HepG2 (cell line): ENCODE measurements around the gene SPP1. TPM values are rescaled to one million over a fixed set of nuclear protein-coding genes. Genes with fewer than 3 reads are reported as not detected.

ENCODE experiments used
- DRAP1 ChIP-seq: IDR thresholded peaks from 2 replicates; pipeline ENCODE4 v1.6.1; 2016; ENCODE audit warnings: missing genetic modification reagents, missing compliant biosample characterization
- FOSL2 ChIP-seq: sonication (generic); formaldehyde crosslinking; IDR thresholded peaks from 2 replicates; pipeline ENCODE4 v1.4.0; 2020; ENCODE audit warnings: missing genetic modification reagents
- JDP2 ChIP-seq: sonication (generic); formaldehyde crosslinking; IDR thresholded peaks from 2 replicates; pipeline ENCODE4 v1.8.1; 2022; ENCODE audit warnings: missing genetic modification reagents, borderline replicate concordance
- MAFF ChIP-seq: IDR thresholded peaks from 2 replicates; pipeline ENCODE4 v1.6.1; 2011; ENCODE audit warnings: low read depth, low read length, improper control_type of control experiment
- MIER3 ChIP-seq: IDR thresholded peaks from 2 replicates; pipeline ENCODE4 v1.6.1; 2016; ENCODE audit warnings: missing compliant biosample characterization, borderline replicate concordance
- SMC3 ChIP-seq: IDR thresholded peaks from 2 replicates; pipeline ENCODE4 v1.6.1; 2011; ENCODE audit warnings: low read length, improper control_type of control experiment
- SP140L ChIP-seq: sonication (generic); formaldehyde crosslinking; IDR thresholded peaks from 2 replicates; pipeline ENCODE4 v1.4.0; 2020; ENCODE audit warnings: missing genetic modification reagents, borderline replicate concordance
- SRSF4 ChIP-seq: fragments of 200-400 bp; formaldehyde crosslinking; IDR thresholded peaks from one replicate; pipeline ENCODE4 v1.6.1; 2018; ENCODE audit warnings: mild to moderate bottlenecking, low read depth, low read length, moderate library complexity; ENCODE audit not compliant: poor library complexity, severe bottlenecking
- TFDP1 ChIP-seq: IDR thresholded peaks from 2 replicates; pipeline ENCODE4 v1.6.1; 2016; ENCODE audit warnings: missing compliant biosample characterization, missing genetic modification reagents, borderline replicate concordance
- UBTF ChIP-seq: sonication (generic); formaldehyde crosslinking; IDR thresholded peaks from 2 replicates; pipeline ENCODE4 v1.4.0; 2020; ENCODE audit warnings: mild to moderate bottlenecking, missing genetic modification reagents
- XRCC5 ChIP-seq: fragments of 200-400 bp; formaldehyde crosslinking; optimal IDR thresholded peaks from 2 replicates; pipeline ENCODE3; 2017; ENCODE audit warnings: mild to moderate bottlenecking, low read length
- ZNF407 ChIP-seq: sonication (generic); formaldehyde crosslinking; IDR thresholded peaks from one replicate; pipeline ENCODE4 v1.5.1; 2020; ENCODE audit warnings: mild to moderate bottlenecking, missing genetic modification reagents; ENCODE audit errors: not compliant biosample characterization
- ZNF552 ChIP-seq: sonication (generic); formaldehyde crosslinking; IDR thresholded peaks from 2 replicates; pipeline ENCODE4 v1.9.0; 2022; ENCODE audit warnings: missing genetic modification reagents, mild to moderate bottlenecking, borderline replicate concordance
- ZNF704 ChIP-seq: sonication (generic); formaldehyde crosslinking; IDR thresholded peaks from 2 replicates; pipeline ENCODE4 v1.8.1; 2023; ENCODE audit warnings: mild to moderate bottlenecking, inconsistent platforms, moderate library complexity, missing genetic modification reagents, borderline replicate concordance
- ZNF780A ChIP-seq: sonication (generic); formaldehyde crosslinking; IDR thresholded peaks from 2 replicates; pipeline ENCODE4 v1.8.0; 2022; ENCODE audit warnings: mild to moderate bottlenecking, missing genetic modification reagents, moderate library complexity
- polyA plus RNA-seq, 8 experiments: library from polyadenylated mRNA; depleted of rRNA in 3 of 8; stranded (reverse) in 7 of 8; unstranded in 1 of 8; fragments of >200 nt; fragmentation: Illumina TruSeq in 4 of 8; extraction: Trizol in 4 of 8; gene quantifications; 2 replicates each; pipeline versions ENCODE4 v1.2.1 to v1.2.3, GENCODE V29; 2011 to 2016; ENCODE audit warnings: low read depth in 4 of 8, missing spikeins in 1 of 8, mixed read lengths in 1 of 8; ENCODE audit not compliant: insufficient read depth in 1 of 8
- total RNA-seq, 5 experiments: library from RNA; depleted of rRNA; stranded (reverse); fragments of >200 nt; fragmentation: Illumina TruSeq; extraction: Trizol; gene quantifications; 2 replicates each; pipeline ENCODE4 v1.2.3, GENCODE V29; 2016; ENCODE audit warnings: low read depth in 1 of 5

The SPP1 gene
- total and polyA plus RNA-seq, 2 of the 13 experiments (the other 11 are each of a cell fraction or from before 2014, with no cell fraction given), result 682 to 788 TPM

GRCh38 chr4:87975466-87975865, at the start of gene SPP1 (continued):
- TF ChIP-seq TFDP1 (CRISPR knock-in tag) (0 out of 2 replicates have a peak, but pooled peaks have one; percentile 24), ZNF780A (no peak), DRAP1 (CRISPR knock-in tag) (peak; percentile 57; the same call in 1 of the 2 replicates), SP140L (CRISPR knock-in tag) (no peak), ZNF704 (no peak), FOSL2 (CRISPR knock-in tag) (0 out of 2 replicates have a peak, but pooled peaks have one; percentile 15), SMC3 (peak; percentile 30; the same call in 1 of the 2 replicates), SRSF4 (no peak), UBTF (CRISPR knock-in tag) (0 out of 2 replicates have a peak, but pooled peaks have one; percentile 35), ZNF407 (no peak), ZNF552 (no peak), MIER3 (CRISPR knock-in tag) (0 out of 2 replicates have a peak, but pooled peaks have one; percentile 36), XRCC5 (peak; percentile 39), JDP2 (CRISPR knock-in tag) (no peak), MAFF (no peak)
